GM12873 (cell line): Measurements from ENCODE around the gene UNC5C.

Source experiments
- TF ChIP-seq, protein P1 (sequence below): IDR thresholded peaks from 2 replicates; pipeline ENCODE4 v1.5.1; 2012; ENCODE audit warnings: low read depth, mild to moderate bottlenecking, moderate library complexity, low read length, control low read depth; ENCODE audit not compliant: insufficient read depth; ENCODE audit errors: missing control alignments

The UNC5C gene

DNA sequence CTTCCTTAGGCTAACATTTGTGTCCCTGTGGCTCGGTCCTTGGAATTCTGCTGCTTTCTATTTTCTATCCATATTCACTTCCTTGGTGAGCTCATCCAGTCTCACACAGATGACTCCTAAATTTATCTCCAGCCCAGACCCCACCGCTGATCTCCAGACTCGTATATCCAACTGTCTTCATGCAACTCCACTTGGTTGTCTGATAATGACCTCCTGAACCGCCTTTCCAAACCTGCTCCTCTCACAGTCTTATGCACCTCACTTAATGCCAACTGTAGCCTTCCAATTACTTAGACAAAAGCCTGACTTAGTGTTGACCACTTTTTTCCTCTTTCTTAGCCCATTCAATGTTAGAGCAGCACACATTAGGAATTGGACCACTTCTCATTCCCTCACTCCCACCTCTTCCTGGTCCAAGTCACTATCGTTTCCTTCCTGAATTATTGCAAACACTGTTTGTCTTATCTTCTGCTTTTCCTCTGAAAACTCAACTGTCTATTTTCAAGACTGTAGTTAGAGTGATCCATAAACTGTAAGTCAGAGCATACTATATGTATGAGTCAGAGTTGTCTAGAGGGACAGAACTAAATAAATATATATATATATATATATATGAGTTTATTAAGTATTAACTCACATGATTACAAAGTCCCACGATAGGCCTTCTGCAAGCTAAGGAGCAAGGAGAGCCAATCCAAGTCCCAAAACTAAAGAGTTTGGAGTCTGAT is 292.5 kb downstream of the UNC5C start:
- TF ChIP-seq, protein P1, sequence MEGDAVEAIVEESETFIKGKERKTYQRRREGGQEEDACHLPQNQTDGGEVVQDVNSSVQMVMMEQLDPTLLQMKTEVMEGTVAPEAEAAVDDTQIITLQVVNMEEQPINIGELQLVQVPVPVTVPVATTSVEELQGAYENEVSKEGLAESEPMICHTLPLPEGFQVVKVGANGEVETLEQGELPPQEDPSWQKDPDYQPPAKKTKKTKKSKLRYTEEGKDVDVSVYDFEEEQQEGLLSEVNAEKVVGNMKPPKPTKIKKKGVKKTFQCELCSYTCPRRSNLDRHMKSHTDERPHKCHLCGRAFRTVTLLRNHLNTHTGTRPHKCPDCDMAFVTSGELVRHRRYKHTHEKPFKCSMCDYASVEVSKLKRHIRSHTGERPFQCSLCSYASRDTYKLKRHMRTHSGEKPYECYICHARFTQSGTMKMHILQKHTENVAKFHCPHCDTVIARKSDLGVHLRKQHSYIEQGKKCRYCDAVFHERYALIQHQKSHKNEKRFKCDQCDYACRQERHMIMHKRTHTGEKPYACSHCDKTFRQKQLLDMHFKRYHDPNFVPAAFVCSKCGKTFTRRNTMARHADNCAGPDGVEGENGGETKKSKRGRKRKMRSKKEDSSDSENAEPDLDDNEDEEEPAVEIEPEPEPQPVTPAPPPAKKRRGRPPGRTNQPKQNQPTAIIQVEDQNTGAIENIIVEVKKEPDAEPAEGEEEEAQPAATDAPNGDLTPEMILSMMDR, result no peak

DNA sequence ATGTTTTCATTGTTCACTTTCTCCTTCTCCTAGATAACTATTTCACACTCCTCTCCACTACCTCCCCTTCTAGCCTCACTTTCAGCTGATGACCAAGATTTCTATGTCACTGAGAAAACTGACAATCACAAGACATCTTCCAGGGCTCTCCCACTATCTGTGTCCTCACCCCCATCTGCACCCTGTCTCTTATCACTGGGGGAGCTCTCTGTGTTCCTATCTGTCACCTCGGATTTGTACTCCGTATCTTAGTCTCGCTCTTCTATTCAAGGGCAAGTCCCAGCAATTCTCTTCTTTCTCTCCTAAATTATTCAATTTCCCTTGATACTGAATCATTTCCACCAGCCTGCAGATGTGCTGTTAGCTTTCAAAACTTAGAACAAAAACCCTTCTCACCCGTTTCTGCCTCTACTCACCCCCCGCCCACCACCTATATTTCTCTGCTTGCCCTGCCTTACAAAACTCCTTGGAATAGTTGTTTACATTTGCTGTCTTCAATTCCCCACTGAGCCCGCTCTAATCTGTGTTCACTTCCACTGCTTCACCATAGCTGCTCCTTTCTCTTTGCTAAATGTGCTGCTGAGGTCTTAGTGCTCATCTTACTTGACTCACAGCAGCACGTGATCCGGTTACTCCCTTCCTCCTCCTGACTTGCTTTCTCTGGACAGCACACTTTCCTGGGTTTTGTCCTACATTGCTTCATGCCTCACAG is 293.2 kb downstream of the UNC5C start:
- TF ChIP-seq, protein P1, result no peak

DNA sequence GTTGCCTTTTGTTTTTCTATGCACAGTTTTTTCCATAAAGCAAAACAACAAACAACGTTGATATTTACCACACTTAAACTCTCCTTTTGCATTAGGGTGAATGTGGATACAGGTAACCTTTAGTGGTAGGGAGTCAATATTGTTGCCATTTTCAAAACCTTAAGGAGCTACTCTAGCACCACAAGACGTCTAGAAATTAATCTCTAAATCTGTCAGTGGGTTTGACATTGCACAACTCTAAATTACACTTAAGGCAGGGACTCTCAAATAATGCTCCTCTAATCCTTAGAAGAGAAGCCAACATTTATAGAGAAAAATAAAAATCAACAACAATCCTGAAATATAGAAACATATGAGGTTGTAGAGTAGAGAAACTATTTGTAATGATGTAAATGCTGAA is 297.2 kb downstream of the UNC5C start:
- TF ChIP-seq, protein P1, result no peak

DNA sequence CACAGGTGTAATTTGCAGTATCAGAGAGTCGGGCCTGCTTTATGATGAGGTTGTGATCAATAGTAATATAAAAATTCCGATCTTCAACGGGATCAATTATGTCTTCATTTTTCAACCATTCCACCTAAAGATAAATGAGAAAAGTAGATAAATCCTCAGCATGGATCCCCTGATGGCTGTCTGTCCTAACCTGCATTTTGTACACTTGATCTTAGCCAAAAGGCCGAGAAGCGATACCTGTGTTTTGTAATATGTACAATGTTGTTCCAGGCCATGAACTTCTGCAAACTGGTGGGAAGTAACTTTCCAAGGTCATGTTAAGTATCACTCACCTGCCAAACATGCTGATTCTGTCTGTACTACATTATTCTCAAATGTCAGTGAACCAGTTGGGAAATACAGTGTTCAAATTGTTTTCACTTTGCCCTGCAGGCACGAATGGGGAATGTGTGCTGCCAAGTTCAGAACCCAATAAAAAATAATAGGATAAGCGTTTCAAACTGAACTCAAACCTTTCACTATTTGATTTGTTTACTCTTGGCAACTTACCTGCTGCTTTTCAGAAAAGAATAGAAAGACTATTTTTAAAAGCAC is 298.1 kb downstream of the UNC5C start:
- TF ChIP-seq, protein P1, result no peak

DNA sequence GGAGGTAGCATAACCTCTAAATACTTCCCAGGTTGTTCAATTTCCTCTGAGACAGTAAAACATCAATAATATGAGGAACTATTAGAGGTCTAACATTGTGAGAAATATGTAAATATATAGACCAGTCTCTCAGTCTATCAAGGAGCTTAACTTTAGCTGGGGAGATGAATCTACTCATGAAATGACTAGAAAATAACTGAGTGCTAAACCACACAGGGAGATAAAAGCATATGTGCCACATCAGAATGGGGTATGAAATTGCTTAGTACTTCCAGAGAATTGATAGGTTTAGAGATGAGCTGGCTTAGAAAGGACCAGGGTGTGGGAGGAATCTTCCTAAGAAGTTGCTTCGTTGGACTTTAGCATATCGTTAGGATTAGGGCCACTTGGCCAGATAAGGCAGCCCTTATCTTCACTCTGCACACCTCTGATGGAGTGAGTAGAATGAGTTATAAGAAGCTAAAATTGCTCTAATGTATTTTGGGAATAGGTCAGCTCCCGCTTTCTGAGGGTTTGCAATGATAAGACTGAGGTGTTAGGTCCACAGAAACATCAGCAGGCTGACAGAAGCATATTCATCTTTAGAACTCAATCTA is 299.2 kb downstream of the UNC5C start:
- TF ChIP-seq, protein P1, result no peak

DNA sequence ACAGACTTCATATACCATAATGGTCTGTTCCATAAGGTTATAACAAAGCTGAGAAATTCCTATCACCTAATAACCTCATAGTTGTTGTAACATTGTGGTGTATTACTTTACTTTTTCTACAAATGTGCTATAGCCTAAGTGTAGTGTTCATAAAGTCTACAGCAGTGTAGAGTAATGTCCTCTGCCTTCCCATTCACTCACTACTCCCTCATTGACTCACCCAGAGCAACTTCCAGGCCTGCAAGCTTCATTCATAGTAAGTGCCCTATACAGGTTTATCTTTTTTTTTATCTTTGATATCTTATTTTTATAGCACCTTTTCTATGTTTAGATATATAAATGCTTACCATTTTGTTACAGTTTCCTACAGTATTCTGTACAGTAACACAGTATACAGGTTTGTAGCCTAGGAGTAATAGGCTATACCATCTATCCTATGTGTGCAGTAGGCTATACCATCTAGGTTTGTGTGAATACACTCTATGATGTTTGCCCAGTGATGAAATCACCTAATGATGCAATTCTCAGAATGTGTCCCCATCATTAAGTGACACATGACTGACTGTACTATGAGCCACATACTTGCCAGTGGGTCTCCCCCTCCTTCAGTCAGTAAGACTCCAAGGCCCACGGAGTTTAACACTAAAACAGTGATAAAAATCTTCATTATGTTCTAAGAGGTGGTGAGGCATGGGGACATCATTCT is 299.9 kb downstream of the UNC5C start:
- TF ChIP-seq, protein P1, result no peak
